HG03457 (cell line): Measurements from ENCODE around the gene APBB3.
A peak's percentile ranks its signal among the peaks of the same experiment; 100 is the strongest.
"Not testable (repeated sequence)": the region's sequence is repeated elsewhere in the genome, so short reads cannot be mapped to it uniquely, and the experiment has no call there.

Experiments
- ATAC-seq: cut with Tn5 transposase; IDR thresholded peaks from one replicate; pipeline ENCODE4 v1.9.1; 2021; ENCODE audit warnings: moderate number of reproducible peaks; ENCODE audit not compliant: unreplicated experiment

The APBB3 gene

GRCh38 chr5:140564196-140565023, at the start of gene APBB3, which contains the start of gene SLC35A4:
Gene APBB3 (minus strand): TSS chr5:140564598. CDS start chr5:140564245, 353 bp downstream.
Gene SLC35A4 (plus strand): TSS chr5:140564828. CDS start chr5:140567170, 2,342 bp downstream.
- ATAC-seq = peak; percentile 77

- no peak for ATAC-seq
Observed at GRCh38 chr5:140611020-140611521, 46.7 kb upstream of the APBB3 start.

GRCh38 chr5:140609126-140609525, 44.7 kb upstream of the APBB3 start:
- no peak for ATAC-seq

DNA sequence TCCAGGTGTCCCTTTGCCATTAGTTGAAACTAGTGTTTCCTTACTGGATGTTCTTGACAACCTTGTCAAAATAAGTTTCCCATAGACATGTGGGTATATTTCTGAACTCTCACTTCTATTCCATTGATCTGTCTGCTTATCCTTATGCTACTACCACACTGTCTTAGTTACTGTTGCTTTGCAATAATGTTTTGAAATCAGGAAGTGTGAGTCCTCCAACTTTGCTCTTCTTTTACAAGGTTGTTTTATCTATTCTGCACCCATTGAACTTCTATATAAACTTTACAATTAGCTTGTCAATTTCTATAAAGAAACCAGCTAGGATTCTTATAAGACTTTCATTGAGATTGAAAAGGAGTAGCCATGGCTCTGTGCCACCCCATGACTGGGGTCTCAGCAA, 44.3 kb upstream of the APBB3 start:
- ATAC-seq = no peak

GRCh38 chr5:140607031-140607430, 42.6 kb upstream of the APBB3 start:
- ATAC-seq = no peak

GRCh38 chr5:140605879-140606278, 41.5 kb upstream of the APBB3 start:
- no peak for ATAC-seq

GRCh38 chr5:140603734-140604133, 39.3 kb upstream of the APBB3 start:
- ATAC-seq = no peak

GRCh38 chr5:140603446-140603698, 39.0 kb upstream of the APBB3 start:
- ATAC-seq = not testable (repeated sequence)

- ATAC-seq = no peak
Observed at GRCh38 chr5:140602147-140602546, 37.7 kb upstream of the APBB3 start.

- no peak for ATAC-seq
Observed at GRCh38 chr5:140600096-140600495, 35.7 kb upstream of the APBB3 start.

- no peak for ATAC-seq
Observed at GRCh38 chr5:140598836-140599235, 34.4 kb upstream of the APBB3 start.

DNA sequence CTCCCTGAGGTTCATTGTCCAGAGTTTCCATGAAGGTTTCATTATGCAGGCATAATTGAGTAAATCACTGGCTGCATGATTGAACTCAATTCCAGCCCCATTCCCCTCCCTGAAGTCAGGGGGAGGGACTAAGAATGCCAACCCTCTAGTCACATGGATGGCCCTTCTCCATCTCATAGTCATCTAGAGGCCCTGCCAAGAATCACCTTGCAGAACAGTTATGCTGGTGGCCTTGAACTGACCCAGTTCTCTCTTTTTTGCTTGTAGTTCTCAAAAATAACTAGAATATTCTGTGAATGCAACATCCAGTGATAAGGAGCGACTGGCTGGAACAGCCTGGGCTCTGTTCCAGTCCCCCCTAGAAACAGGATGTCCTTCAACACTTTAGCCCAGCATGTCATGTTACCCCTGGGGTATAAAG, 31.9 kb upstream of the APBB3 start:
- no peak for ATAC-seq

GRCh38 chr5:140595538-140596300, 31.3 kb upstream of the APBB3 start:
- no peak for ATAC-seq

GRCh38 chr5:140594169-140594568, 29.8 kb upstream of the APBB3 start:
- no peak for ATAC-seq

- not testable (repeated sequence) for ATAC-seq
Observed at GRCh38 chr5:140593070-140593469, 28.7 kb upstream of the APBB3 start.

GRCh38 chr5:140591747-140592372, 27.5 kb upstream of the APBB3 start:
- no peak for ATAC-seq

DNA sequence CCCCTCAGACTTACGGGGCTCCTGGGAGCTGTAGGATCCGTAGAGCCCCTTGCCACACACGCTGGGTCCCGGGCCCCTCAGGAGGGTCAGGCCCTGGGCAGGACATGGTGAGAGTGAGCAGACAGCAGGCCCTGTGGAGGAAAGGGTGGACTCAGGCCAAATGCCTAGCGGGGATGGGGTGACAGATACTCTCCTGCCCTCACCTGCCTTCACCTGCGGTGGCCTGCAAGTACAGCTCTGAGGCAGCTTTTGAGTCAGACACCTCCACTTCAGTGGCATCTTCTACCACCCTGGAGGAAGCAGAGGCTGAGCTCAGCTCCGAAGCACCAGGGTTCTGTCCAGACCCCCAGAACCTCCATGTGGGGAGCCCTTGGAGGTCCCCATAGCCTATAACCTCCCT, 26.5 kb upstream of the APBB3 start:
- ATAC-seq = no peak

DNA sequence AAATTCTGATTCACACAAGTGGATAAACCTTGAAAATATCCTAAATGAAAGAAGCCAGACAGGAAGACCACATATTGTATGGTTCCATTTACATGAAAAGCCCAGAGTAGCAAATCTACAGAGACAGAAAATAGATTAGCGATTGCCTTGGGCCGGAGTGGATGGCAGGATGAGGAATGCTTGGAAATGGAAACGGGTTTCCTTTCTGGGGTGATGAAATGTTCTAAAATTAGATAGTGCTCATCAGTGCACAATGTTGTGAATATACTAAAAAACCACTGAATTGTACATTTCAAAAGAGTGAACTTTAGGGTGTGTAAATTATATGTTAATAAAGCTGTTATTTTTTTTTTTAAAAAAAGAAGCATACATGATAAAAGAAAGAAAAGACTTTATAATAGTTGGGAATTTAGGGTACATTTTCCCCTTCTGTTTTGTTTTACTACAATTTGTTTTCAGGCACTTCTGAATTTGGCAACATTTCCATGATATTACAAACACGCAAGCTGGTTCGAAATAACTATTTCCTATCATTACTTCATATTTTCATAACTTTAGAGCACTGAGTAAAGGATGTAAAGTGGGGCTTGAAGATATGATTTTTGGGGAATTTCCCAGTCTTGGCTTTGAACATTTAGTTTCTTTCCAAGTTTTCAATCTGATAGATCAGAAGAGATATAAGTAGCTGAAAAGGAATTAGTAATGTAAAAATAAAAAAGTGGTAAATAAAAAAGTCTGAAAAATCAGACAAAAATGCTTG, 24.1 kb upstream of the APBB3 start:
- no peak for ATAC-seq

- ATAC-seq = no peak
Observed at GRCh38 chr5:140587495-140587894, 23.1 kb upstream of the APBB3 start.

DNA sequence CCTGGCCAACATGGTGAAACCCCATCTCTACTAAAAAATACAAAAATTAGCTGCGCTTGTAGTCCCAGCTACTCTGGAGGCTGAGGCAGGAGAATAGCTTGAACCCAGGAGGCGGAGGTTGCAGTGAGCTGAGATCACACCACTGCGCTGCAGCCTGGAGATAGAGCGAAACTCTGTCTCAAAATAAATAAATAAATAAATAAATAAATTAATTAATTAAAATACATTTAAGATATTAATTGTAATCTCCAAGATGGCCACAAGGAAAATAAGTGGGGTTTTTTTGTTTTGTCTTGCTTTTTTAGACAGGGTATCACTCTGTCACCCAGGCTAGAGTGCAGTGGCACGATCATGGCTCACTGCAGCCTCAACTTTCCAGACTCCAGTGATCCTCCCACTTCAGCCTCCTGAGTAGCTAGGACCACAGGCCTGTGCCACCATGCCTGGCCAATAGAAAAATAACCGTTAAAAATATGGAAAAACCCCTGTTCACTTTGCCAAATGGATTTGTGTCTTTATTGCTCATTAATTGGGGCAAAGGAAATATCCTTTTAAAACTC, 14.9 kb upstream of the APBB3 start:
- not testable (repeated sequence) for ATAC-seq
